Loucy (cell line): ENCODE data around the gene PARD3B.

ENCODE experiments used
- H2AFZ ChIP-seq: fragments of 200-600 bp; sonication (generic); 2 replicates; pipeline ENCODE4 v1.6.0; 2016; ENCODE audit warnings: antibody characterized with exemption, mild to moderate bottlenecking, low read length, moderate library complexity
- H3F3A ChIP-seq: fragments of 200-600 bp; 2 replicates; pipeline ENCODE4 v1.6.0; 2016; ENCODE audit warnings: antibody characterized with exemption, low read depth, mild to moderate bottlenecking
- H3K27me3 ChIP-seq: fragments of 200-600 bp; sonication (generic); 2 replicates; pipeline ENCODE4 v1.6.1; 2014; ENCODE audit warnings: low read length, mild to moderate bottlenecking; ENCODE audit not compliant: insufficient read depth, poor library complexity, severe bottlenecking
- H3K36me3 ChIP-seq: fragments of 200-600 bp; sonication (generic); 2 replicates; pipeline ENCODE4 v1.6.1; 2016; ENCODE audit warnings: low read length; ENCODE audit not compliant: insufficient read depth
- H3K4me1 ChIP-seq: fragments of 200-600 bp; sonication (generic); 2 replicates; pipeline ENCODE4 v1.5.1; 2014; ENCODE audit warnings: low read length, mild to moderate bottlenecking; ENCODE audit not compliant: insufficient read depth, poor library complexity, severe bottlenecking
- H3K4me2 ChIP-seq: fragments of 200-600 bp; sonication (generic); 2 replicates; pipeline ENCODE4 v1.6.0; 2014; ENCODE audit warnings: antibody characterized with exemption, low read length, low read depth, mild to moderate bottlenecking; ENCODE audit not compliant: poor library complexity, severe bottlenecking
- H3K4me3 ChIP-seq: fragments of 200-600 bp; sonication (generic); 2 replicates; pipeline ENCODE4 v1.5.1; 2014; ENCODE audit warnings: low read length, mild to moderate bottlenecking, mixed read lengths; ENCODE audit not compliant: poor library complexity, severe bottlenecking
- H3K79me2 ChIP-seq: fragments of 200-600 bp; sonication (generic); 2 replicates; pipeline ENCODE4 v1.6.1; 2014; ENCODE audit warnings: low read length; ENCODE audit not compliant: insufficient read depth
- H3K9ac ChIP-seq: fragments of 200-600 bp; sonication (generic); 2 replicates; pipeline ENCODE4 v1.6.0; 2014; ENCODE audit warnings: mild to moderate bottlenecking, low read depth, low read length, moderate library complexity; ENCODE audit not compliant: poor library complexity, severe bottlenecking
- H3K9me2 ChIP-seq: fragments of 200-600 bp; sonication (generic); replicated peaks from 2 replicates; pipeline ENCODE4 v1.6.1; 2016; ENCODE audit warnings: low read depth, low read length, mixed read lengths
- H3K9me3 ChIP-seq: fragments of 200-600 bp; sonication (generic); 2 replicates; pipeline ENCODE4 v1.6.1; 2014; ENCODE audit warnings: mild to moderate bottlenecking, antibody characterized with exemption, low read length, low read depth; ENCODE audit not compliant: insufficient read depth
- H4K20me1 ChIP-seq: fragments of 200-600 bp; sonication (generic); 2 replicates; pipeline ENCODE4 v1.6.0; 2014; ENCODE audit warnings: antibody characterized with exemption, low read length, mild to moderate bottlenecking; ENCODE audit not compliant: insufficient read depth, poor library complexity, severe bottlenecking
- EZH2phosphoT487 ChIP-seq: fragments of 200-600 bp; IDR thresholded peaks from 2 replicates; pipeline ENCODE4 v1.6.1; 2018; ENCODE audit warnings: antibody characterized with exemption, mild to moderate bottlenecking, moderate library complexity, borderline replicate concordance
- TF ChIP-seq, protein P1 (sequence below): fragments of 200-600 bp; sonication (generic); conservative IDR thresholded peaks from 2 replicates; pipeline ENCODE4 v1.5.1; 2014; ENCODE audit warnings: mild to moderate bottlenecking, antibody characterized with exemption, low read length

Gene PARD3B

GRCh38 chr2:205593891-205594290 lies 1048.6 kb downstream of the PARD3B start:
- H4K20me1 ChIP-seq: no peaks in the 10 kb centered on the region
- H3K36me3 ChIP-seq: no peaks in the 10 kb centered on the region
- H3K27me3 ChIP-seq: peaks cover 6% of the 10 kb centered on the region
- H3F3A ChIP-seq: no peaks in the 10 kb centered on the region
- TF ChIP-seq, protein P1, sequence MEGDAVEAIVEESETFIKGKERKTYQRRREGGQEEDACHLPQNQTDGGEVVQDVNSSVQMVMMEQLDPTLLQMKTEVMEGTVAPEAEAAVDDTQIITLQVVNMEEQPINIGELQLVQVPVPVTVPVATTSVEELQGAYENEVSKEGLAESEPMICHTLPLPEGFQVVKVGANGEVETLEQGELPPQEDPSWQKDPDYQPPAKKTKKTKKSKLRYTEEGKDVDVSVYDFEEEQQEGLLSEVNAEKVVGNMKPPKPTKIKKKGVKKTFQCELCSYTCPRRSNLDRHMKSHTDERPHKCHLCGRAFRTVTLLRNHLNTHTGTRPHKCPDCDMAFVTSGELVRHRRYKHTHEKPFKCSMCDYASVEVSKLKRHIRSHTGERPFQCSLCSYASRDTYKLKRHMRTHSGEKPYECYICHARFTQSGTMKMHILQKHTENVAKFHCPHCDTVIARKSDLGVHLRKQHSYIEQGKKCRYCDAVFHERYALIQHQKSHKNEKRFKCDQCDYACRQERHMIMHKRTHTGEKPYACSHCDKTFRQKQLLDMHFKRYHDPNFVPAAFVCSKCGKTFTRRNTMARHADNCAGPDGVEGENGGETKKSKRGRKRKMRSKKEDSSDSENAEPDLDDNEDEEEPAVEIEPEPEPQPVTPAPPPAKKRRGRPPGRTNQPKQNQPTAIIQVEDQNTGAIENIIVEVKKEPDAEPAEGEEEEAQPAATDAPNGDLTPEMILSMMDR: no peak
- TF ChIP-seq EZH2phosphoT487: no peak
- no peaks in the 10 kb centered on the region for H3K9me3 ChIP-seq
- no peaks in the 10 kb centered on the region for H3K79me2 ChIP-seq
- H3K9ac ChIP-seq: no peak overlapping the region
- no peak overlapping the region for H3K4me2 ChIP-seq
- no peak overlapping the region for H2AFZ ChIP-seq
- no peak overlapping the region for H3K4me3 ChIP-seq
- H3K4me1 ChIP-seq: no peaks in the 10 kb centered on the region
- no peaks in the 10 kb centered on the region for H3K9me2 ChIP-seq

GRCh38 chr2:205596581-205596980 lies 1051.3 kb downstream of the PARD3B start:
- H3K36me3 ChIP-seq: no peaks in the 10 kb centered on the region
- H3K4me2 ChIP-seq: no peak overlapping the region
- H3K9me2 ChIP-seq: no peaks in the 10 kb centered on the region
- no peaks in the 10 kb centered on the region for H3K4me1 ChIP-seq
- no peaks in the 10 kb centered on the region for H3K79me2 ChIP-seq
- TF ChIP-seq, protein P1: peak; percentile 38
- no peak for TF ChIP-seq EZH2phosphoT487
- no peak overlapping the region for H3K4me3 ChIP-seq
- H3F3A ChIP-seq: no peaks in the 10 kb centered on the region
- no peaks in the 10 kb centered on the region for H3K9me3 ChIP-seq
- H3K9ac ChIP-seq: no peak overlapping the region
- no peaks in the 10 kb centered on the region for H4K20me1 ChIP-seq
- no peak overlapping the region for H2AFZ ChIP-seq
- H3K27me3 ChIP-seq: peaks cover 13% of the 10 kb centered on the region

GRCh38 chr2:205605638-205606304 lies 1060.5 kb downstream of the PARD3B start:
- Histone ChIP-seq H3K79me2 (no peaks in the 10 kb centered on the region), H3F3A (no peaks in the 10 kb centered on the region), H3K36me3 (no peaks in the 10 kb centered on the region), H3K4me1 (peaks cover 7% of the 10 kb centered on the region), H2AFZ (no peak overlapping the region), H4K20me1 (no peaks in the 10 kb centered on the region), H3K4me3 (no peak overlapping the region), H3K9me2 (no peaks in the 10 kb centered on the region), H3K4me2 (no peak overlapping the region), H3K9ac (no peak overlapping the region), H3K27me3 (peaks cover 79% of the 10 kb centered on the region), H3K9me3 (peaks cover 4% of the 10 kb centered on the region; the same call in 1 of the 2 replicates)
- TF ChIP-seq, protein P1: no peak
- no peak for TF ChIP-seq EZH2phosphoT487
